Measurements from ENCODE around the gene CD69.
"Not testable (repeated sequence)": the region's sequence is repeated elsewhere in the genome, so short reads cannot be mapped to it uniquely, and the experiment has no call there.

The CD69 gene

DNA sequence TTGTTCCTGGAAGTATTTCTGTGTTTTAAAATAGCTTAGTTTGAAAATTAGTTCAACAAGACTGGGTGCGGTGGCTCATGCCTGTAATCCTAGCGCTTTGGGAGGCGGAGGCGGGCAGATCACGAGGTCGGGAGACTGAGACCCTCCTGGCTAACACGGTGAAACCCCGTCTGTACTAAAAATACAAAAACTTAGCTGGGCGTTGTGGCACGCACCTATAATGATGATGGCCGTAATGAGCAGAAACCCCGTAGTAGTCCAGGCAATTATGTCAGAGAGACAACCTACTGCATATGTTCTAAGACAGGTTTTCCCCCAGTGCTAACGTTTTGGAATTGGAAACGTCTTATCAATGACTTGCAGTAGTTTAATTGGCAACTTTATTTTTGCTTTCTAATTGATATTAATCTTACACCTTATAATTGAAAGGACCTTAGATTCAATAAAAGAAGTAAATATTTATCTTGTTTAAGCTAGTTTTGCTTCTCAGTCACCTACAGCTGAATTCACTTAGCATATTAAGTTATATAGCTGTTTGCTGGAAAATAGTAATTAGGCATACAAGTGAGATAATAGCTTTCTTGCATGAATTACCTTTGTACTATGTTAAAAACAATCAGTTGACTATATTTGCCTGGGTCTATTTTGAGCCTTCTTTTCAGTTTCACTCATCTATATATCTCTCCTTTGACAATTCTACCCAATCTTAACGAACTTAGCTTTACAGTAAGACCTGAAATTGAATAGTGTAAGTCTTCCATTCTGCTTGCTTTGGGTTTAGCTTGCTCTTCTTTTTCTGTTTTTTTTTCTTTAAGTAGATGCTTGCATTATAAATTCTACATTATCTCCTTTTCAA, 43.4 kb downstream of the CD69 start:
- DNase-seq = no peak

DNA sequence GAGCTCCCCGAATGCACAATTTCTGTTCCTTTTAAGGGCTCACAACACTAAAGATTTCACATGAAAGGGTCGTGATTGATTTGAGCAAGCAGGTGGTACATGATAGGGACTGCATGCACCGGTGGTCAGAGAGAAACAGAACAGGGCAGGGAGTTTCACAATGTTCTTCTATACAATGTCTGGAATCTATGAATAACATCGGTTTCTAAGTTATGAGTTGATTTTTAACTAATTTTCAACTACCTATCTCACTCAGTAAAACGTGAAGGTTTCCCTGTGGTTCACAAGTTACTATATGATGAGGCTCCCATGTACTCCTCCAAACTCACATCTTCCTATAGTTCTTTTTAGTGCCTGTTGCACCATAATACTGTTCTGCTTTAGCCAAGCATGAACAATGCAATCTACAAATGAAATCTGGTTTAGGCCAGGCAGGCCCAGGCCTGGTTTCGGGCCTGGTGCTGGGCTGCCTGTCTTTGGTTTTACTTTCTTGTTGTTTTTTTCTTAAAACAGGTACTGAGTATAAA, 47.6 kb downstream of the CD69 start:
- DNase-seq = not testable (repeated sequence)

DNA sequence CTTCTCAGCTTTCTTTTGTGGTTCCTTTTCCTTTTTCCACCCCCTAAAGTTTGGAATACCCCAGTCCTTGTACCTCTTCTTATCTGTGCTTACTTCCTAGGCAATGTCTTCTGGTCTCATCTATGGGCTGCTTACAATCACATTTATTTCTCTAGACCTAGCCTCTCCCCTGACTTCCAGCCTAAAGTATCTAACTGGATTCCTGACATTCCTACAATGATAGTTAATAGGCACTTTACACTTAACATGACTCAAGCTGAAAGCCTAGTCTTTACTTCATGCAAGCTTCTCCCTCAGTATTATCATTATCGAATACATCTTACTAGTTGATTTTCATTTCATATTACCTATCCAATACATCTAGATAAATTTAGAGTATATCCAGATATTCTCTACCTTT, 49.0 kb downstream of the CD69 start:
- peak; percentile 38 for DNase-seq

DNA sequence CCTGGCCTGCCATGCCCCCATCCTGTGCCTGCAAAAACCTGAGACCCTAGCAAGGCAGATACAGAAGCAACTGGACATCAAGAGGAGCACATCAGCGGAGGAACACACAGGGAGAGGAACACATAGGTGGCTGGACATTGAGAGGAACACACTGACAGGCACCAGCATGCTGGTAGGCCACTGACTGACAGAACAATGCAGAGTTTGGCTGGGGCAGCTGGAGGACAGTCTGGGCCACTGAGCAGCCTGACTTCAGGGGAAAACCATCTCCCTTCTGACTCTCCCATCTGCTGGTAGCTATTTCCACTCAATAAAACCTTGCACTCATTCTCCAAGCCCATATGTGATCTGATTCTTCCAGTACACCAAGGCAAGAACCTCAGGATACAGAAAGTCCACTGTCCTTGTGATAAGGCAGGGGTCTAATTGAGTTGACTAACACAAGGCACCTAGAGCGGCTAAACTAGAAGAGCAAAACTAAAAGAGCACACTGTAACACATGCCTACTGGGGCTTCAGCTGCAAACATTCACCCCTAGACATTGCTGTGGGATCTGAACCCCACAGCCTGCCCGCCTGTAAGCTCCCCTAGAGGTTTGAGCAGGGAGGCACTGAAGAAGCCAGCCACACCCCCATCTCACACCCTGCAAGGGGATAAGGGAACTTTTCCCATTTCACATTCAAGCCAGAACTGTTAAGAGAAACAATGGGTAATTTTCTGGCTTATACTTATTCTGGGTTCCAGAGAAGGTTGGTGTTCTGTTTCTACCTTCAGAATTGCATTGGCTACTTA, 49.9 kb downstream of the CD69 start:
- DNase-seq = no peak

DNA sequence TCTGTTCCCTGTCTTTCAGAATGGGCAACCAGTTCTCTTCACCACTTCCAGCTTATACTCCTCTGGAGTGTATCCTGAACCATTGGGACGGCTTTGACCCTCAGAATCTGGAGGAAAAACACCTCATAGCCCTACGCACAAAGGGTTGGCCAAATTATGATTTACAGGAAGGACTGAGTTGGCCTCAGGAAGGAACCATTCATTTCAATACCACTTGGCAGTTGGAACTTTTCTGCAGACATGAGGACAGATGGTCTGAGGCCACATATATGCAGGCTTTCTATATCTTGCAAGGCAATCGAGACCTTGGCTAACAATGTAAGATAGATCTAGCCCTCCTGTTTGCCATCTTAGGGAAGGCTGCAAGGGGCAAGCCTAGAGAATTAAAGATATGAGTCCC, 51.8 kb downstream of the CD69 start:
- DNase-seq = no peak

DNA sequence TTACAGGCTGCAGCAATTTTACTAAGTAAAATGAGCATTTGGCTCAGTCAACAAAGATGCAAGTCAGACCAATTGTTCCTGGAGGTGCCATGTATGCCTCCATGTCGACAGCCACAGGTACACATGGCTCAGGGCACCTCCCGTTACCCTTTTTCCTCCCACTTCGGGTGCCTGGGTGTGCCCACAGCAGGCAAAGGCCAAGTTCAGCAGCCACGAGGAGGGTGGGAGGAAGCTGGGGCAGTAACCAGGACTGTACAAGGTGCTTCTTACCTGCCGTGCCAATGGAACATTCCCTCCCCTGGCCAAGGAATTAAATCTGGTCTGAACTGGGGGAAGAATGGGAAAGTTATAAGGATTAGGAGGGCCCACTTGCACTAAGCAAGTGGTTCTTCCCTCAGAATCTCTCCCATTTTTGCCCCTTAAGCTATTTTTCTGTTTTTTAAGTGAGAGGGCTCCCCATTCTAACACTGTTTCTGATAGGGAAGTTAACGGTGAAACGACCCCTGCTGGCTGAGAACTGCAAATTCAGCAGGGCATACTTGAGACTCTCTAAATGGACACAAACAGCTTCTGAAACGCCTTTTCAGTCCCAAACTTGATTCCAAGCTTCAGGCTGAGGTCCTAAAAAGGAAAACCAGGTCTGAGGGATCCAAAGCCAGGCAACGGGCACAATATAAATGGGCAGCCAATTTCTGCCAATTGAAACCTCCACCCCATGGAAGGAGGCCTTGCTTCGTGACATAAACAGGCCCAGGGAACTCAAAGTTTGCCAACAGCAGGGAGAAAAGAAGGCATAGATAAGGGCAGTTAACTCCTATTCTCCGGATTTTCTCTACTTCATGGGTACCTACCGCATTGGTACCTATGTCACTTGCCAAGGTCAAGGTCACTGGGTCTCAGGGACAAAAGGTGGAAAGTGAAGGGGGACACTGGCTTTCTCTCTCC, 52.6 kb downstream of the CD69 start:
- peak; percentile 52 for DNase-seq

DNA sequence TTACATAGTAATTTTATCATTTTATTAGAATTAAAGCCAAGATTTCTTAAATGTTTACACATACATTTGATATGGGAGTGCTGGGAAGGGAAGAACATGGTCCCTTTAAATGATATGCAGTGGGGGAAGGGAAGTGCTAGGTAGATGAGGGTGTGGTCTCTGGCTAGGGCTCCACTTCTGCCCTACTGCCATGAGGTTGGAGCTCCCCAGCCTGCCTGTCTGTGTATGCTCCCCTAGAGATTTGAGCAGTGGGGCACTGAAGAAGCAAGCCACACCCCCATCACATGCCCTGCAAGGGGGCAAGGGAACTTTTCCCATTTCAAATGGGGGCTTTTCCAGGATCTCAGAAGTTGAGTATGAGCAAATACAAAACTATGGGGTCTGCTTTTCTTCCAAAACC, 53.3 kb downstream of the CD69 start:
- no peak for DNase-seq

DNA sequence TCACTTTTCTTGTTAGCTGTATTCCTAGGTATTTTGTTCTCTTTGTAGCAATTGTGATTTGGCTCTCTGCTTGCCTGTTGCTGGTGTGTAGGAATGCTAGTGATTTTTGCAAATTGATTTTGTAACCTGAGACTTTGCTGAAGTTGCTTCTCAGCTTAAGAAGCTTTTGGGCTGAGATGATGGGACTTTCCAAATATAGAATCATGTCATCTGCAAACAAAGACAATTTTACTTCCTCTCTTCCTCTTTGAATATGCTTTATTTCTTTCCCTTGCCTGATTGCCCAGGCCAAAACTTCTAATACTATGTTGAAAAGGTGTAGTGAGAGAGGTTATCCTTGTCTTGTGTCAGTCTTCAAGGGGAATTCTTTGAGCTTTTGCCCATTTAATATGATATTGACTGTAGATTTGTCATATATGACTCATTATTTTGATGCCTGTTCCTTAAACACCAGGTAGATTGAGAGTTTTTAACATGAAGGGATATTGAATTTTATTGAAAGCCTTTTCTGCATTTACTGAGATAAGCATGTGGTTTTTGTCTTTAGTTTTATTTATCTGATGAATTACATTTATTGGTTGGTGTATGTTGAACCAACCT, 54.5 kb downstream of the CD69 start:
- no peak for DNase-seq

DNA sequence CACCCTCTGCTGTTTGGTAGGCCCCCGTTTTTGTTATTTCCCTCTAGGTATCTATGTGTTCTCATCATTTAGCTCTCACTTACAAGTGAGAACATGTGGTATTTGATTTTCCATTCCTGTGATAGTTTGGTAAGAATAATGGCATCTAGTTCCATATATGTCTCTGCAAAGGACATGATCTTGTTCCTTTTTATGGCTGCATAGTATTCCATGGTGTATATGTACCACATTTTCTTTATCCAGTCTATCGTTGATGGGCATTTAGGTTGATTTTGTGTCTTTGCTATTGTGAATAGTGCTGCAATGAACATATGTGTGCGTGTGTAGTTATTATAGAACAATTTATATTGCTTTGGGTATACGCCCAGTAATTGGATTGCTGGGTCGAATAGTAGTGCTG, 56.1 kb downstream of the CD69 start:
- not testable (repeated sequence) for DNase-seq
